CD4-positive, alpha-beta T cell treated with Interleukin-15 for 4 hours (primary cell): ENCODE measurements around the gene SLC66A1.

Source experiments
- DNase-seq: peaks from one replicate; pipeline ENCODE4 v3.0.0-alpha.2; 2020; ENCODE audit warnings: low spot score

Gene SLC66A1

GRCh38 chr1:19361611-19362147, 49.6 kb downstream of the SLC66A1 start:
- no peak for DNase-seq

DNA sequence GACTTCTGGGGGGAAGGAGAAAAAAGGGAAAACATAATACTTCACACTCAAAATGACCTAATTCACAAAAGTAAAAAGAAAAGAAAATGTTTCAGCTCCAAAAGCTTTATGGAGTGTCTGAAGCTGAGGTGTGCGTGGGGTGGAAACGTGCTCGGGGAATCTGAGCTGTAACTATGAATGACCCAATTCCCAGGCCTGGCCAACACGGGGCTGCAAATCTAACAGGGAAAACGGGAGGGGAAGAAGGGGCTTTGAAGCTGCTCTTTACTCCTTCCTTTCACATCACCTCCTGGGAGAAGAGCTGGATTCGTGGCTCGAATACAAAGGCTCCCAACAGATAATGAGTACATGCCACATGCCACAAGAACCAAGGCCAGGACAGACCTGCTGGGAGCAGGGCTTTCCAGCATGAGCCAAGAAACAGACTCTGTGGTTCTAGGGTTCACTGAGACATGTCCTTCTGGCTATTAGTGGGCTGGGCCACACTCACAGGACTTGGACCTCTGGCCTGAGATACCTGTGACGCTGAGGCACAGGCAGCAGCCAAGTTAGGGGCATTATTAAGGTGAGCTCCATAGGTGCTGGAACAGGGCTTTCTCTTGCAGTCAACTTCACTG, 51.5 kb downstream of the SLC66A1 start:
- no peak for DNase-seq

DNA sequence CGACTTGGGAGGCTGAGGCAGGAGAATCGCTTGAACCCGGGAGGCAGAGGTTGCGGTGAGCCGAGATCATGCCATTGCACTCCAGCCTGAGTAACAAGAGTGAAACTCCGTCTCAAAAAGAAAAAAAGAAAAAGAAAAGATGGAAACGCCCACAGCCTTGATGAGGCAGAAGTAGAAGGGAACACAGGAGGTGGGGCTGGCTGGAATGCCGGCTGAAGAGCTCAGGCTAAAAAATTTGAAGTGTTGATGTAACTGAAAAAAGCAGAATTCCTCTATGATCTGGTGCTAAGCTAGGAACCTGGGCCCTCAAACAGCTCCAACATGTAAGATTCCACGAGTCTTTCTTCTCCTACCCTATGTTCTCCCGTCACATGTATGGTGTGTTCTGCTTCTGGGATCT, 53.6 kb downstream of the SLC66A1 start:
- no peak for DNase-seq

DNA sequence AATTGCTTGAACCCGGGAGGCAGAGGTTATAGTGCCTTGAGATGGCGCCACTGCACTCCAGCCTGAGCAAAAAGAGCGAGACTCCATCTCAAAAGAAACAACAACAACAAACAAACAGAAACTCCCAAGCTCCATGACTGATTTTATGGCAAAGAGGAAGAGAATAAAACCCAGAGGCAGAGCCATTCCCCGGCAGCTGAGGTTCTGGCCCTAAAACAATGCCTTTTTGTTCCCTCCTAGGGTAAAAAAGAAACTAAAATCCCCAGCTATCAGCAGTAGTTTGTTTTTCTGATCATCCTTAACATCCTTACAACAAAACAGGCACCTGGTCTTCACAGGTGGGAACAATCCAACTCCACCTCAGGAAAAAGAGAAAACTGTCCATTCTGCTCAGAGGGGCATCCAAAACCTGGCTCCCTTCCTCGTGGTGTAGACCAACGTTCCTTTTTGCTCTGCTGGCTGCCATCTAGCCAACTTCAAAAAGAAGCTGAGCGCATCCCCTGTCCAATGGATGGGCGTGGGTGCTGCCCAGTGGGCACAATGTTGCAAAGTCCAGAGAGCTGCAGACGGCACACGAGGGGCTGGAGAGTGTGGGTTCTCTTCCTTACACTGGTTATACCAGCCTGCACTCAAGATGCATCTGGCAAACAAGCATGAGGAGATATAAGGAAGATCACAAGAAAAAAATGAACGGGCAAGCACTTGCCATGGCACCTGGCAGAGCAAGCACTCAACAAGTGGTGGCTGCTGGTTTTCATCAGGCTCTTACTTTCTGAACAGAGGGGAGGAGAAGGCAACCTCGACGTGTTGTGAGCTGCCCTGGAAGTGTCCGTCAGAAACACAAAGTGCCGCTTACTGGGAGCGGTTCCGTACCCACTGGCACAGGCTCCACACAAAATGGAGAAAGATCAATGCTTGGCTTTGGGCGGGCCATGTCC, 54.7 kb downstream of the SLC66A1 start:
- no peak for DNase-seq

DNA sequence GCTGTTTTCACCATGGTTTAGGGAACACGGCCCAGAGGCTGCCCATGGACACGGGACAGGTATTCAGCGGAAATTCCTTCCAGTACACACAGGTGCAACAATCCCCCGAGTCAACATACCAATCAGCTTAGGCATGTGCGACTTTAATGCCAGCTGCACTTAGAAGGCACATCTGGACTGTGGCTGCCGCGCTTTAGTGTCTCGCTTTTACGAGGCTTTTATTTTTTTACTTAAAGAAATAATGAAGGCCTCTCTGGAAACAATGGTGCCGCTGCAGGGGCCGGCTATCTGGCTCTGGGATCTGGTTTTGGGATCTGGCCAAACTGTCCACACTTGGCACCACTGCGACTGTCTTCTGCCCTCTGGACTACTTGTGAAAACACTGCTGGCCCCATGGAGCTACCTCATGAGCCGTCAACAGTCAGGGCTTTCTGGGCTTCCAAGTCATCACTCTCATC, 55.5 kb downstream of the SLC66A1 start:
- DNase-seq, result no peak

GRCh38 chr1:19368050-19368449, 55.9 kb downstream of the SLC66A1 start:
- no peak for DNase-seq

DNA sequence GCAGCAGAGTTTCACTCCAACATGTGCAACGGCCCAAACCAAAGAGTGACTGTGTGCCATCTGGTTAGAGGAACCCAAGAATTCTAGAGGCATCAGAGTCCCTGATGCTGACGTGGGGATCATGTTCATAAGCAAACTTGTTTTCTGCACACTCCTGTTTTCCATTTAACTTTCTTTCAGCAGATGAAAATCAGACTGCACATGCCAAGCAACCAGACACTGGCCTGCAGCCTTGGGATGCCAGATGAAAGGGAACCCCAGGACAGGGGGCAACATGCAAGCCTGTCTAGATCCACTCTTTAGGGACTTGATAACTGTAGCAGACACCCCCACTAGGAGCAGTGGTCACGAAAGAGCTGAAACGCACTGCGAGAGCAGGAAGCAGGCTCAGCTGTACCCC, 56.8 kb downstream of the SLC66A1 start:
- DNase-seq, result no peak

GRCh38 chr1:19369396-19370090, 57.4 kb downstream of the SLC66A1 start:
- no peak for DNase-seq

GRCh38 chr1:19370453-19371170, 58.5 kb downstream of the SLC66A1 start:
- no peak for DNase-seq

- no peak for DNase-seq
These were observed 59.4 kb downstream of the SLC66A1 start for GRCh38 chr1:19371226-19372135.

DNA sequence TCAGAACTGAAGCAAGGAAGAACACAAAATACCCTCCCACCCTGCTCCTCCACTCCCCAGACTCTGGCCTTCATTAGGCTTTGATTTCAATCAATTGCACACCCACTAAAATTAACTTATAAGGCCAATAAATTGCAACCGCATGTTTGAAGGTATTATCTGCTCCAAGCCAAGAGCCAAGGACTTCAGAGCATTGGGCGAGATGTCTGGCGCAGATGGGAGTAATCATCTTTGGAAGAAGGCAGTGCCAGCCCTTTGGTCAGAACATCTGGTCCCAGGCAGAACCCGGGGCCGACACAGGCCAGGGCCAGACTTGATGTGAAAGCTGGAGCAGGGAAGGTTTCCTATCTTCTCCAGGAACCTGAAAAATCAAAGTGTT, 60.0 kb downstream of the SLC66A1 start:
- DNase-seq, result no peak

DNA sequence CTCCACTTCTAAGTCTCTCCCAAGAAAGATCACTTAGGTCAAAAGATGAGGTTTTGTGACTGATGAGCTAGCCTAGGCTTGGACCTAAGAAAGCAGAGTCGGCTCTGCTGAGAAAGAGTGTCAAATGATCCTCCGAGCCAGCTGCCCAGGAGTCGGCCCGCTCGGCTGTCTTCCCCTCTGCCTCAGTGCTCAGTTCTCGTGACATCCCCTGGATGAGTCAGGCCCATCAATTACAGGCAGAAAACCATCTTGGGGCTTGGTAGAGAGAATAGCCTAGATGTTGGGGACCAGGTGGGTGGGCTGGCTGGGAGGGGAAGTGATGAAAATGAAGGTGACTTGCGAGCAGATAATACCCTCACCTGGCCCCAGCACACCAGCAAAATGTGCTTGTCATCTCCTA, 60.5 kb downstream of the SLC66A1 start:
- DNase-seq, result no peak

DNA sequence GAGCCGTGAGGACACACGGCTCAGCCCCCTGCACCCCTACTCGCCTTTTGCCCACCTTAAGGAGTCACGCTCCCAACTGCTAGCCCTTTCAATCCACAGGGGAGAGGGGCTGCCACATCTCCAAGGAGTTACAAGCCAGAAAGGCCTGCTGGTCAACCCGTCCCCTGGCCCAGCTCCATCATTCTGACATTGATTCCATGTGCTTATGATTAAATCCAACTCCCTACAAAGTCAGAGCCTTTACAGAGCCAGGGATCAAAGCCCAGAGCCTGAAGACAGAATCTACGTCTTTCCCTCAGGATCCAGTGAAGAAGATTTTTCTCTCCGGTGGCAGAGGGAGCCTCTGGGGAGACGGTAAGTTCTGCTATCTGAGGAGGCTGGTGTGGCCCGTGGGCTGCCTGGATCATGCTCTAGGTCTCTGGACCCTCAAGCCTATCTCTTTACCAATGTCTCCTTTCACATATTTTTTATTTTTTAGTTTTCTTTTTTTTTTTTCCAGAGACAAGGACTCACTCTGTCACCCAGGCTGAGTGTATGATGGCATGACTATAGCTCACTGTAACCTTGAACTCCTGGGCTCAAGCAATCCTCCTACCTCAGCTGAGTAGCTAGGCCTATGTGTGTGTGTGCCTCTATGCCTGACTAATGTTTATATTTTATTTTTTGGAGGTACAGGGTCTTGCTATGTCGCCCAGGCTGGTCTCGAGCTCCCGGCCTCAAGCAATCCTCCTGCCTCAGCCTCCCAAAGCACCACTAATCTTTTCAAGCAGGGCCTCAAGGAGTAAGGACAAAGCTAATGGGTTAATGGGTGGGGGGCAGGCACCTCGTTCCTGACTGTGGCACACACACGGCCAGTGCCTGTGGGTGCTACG, 61.3 kb downstream of the SLC66A1 start:
- DNase-seq, result no peak

- DNase-seq, result peak; percentile 10
These were observed 62.1 kb downstream of the SLC66A1 start for GRCh38 chr1:19374083-19374801.

GRCh38 chr1:19374926-19375325, 62.8 kb downstream of the SLC66A1 start:
- DNase-seq, result no peak

- no peak for DNase-seq
These were observed 63.7 kb downstream of the SLC66A1 start for GRCh38 chr1:19375631-19376400.

DNA sequence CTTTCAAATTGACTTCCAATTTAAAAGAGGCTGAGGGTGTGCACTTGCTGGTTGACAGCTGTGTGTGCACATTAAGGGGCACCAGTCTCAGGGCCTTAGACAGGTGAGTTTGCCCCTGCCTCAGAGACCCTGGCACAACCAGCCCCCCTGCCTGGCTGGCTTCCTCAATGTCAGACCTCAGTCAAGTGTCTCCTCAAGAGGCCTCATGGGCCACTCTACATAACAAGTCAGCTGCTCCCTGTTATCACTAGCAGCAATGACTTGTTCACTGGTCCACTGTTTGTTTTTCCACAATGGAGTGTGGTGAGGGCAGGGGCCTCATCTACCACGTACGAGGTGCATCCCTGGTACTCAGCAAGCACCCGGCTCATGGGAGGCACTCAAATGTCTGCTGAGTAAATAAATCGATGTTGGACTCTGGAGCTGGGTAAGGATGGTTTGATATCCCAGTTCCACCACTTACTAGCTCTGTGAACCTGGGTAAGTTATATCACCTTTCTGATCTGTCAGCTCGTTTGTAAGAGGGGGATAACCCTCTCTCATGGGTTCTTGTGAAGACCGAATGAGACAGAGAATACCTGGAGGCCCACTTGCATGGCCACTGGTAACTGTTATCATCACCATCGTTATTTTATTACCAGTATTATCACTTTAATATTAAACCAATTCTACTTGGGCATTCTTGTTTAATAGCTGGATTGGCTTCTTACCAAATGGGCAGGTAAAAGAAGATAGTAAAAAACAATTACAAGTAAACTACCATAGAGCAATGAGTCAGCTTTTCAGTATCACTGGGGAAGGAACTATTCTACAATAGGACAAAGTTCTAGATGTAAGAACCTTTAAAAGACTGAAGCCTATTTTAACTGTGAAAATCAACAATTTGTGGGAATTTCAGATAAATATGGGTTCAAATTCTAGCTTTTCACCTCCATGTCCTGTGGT, 64.6 kb downstream of the SLC66A1 start:
- DNase-seq, result no peak
